HepG2 (cell line): Measurements from ENCODE around the gene DNAAF3. TPM values are rescaled to one million over a fixed set of nuclear protein-coding genes. Genes with fewer than 3 reads are reported as not detected.
A peak's percentile ranks its signal among the peaks of the same experiment; 100 is the strongest.

Source experiments
- BRD4 ChIP-seq: sonication (generic); formaldehyde crosslinking; IDR thresholded peaks from 2 replicates; pipeline ENCODE4 v1.4.0; 2020; ENCODE audit warnings: missing genetic modification reagents
- CEBPB ChIP-seq: IDR thresholded peaks from 2 replicates; pipeline ENCODE4 v1.6.1; 2011; ENCODE audit warnings: low read depth, low read length, improper control_type of control experiment, borderline replicate concordance
- CREM ChIP-seq, 2 experiments: sonication (generic) in 1 of 2; formaldehyde crosslinking in 1 of 2; IDR thresholded peaks; 2 replicates each; pipeline versions ENCODE4 v1.4.0 to v1.6.1; 2016 to 2020; ENCODE audit warnings: antibody characterized with exemption in 1 of 2, mild to moderate bottlenecking in 1 of 2, missing genetic modification reagents in 1 of 2
- ETV5 ChIP-seq: IDR thresholded peaks from 2 replicates; pipeline ENCODE4 v1.6.1; 2018; ENCODE audit warnings: missing biosample characterization, missing genetic modification reagents, inconsistent platforms, borderline replicate concordance
- GTF3A ChIP-seq: sonication (generic); formaldehyde crosslinking; conservative IDR thresholded peaks from 2 replicates; pipeline ENCODE4 v1.4.0; 2020; ENCODE audit warnings: mild to moderate bottlenecking, missing genetic modification reagents
- KAT8 ChIP-seq: IDR thresholded peaks from 2 replicates; pipeline ENCODE4 v1.6.1; 2016; ENCODE audit warnings: missing genetic modification reagents, missing compliant biosample characterization
- KLF11 ChIP-seq: IDR thresholded peaks from 2 replicates; pipeline ENCODE4 v1.6.1; 2016; ENCODE audit warnings: missing compliant biosample characterization
- LCORL ChIP-seq, 2 experiments: fragments of 450-650 bp in 1 of 2; sonication (generic) in 1 of 2; formaldehyde crosslinking in 1 of 2; IDR thresholded peaks; 2 replicates each; pipeline versions ENCODE4 v1.5.0 to v1.6.1; 2017 to 2020; ENCODE audit warnings: antibody characterized with exemption in 1 of 2, missing genetic modification reagents in 1 of 2
- MEIS2 ChIP-seq: sonication (generic); formaldehyde crosslinking; IDR thresholded peaks from 2 replicates; pipeline ENCODE4 v1.9.0; 2021; ENCODE audit warnings: mild to moderate bottlenecking, missing genetic modification reagents
- MIER2 ChIP-seq: IDR thresholded peaks from 2 replicates; pipeline ENCODE4 v1.6.1; 2016; ENCODE audit warnings: missing biosample characterization, missing genetic modification reagents
- NFIC ChIP-seq: IDR thresholded peaks from 2 replicates; pipeline ENCODE4 v1.6.1; 2012; ENCODE audit warnings: mild to moderate bottlenecking, low read length, inconsistent platforms
- NR2C2 ChIP-seq: sonication (generic); formaldehyde crosslinking; IDR thresholded peaks from 2 replicates; pipeline ENCODE4 v1.4.0; 2020; ENCODE audit warnings: missing genetic modification reagents, mild to moderate bottlenecking, moderate library complexity, borderline replicate concordance
- PHF8 ChIP-seq: sonication (generic); formaldehyde crosslinking; IDR thresholded peaks from 2 replicates; pipeline ENCODE4 v1.5.0; 2020; ENCODE audit warnings: missing genetic modification reagents
- SNAPC2 ChIP-seq: sonication (generic); formaldehyde crosslinking; IDR thresholded peaks from 2 replicates; pipeline ENCODE4 v1.8.1; 2022; ENCODE audit warnings: mild to moderate bottlenecking, missing genetic modification reagents
- SRSF4 ChIP-seq: fragments of 200-400 bp; formaldehyde crosslinking; IDR thresholded peaks from one replicate; pipeline ENCODE4 v1.6.1; 2018; ENCODE audit warnings: mild to moderate bottlenecking, low read depth, low read length, moderate library complexity; ENCODE audit not compliant: poor library complexity, severe bottlenecking
- TARDBP ChIP-seq: sonication (generic); formaldehyde crosslinking; IDR thresholded peaks from 2 replicates; pipeline ENCODE4 v1.8.0; 2022; ENCODE audit warnings: mild to moderate bottlenecking, missing genetic modification reagents
- TFAP4 ChIP-seq: sonication (generic); IDR thresholded peaks from 2 replicates; pipeline ENCODE4 v1.6.1; 2016; ENCODE audit warnings: low read depth, borderline replicate concordance
- THAP8 ChIP-seq: sonication (generic); formaldehyde crosslinking; IDR thresholded peaks from 2 replicates; pipeline ENCODE4 v1.5.1; 2020; ENCODE audit warnings: missing genetic modification reagents, mild to moderate bottlenecking, borderline replicate concordance
- ZFP62 ChIP-seq: sonication (generic); formaldehyde crosslinking; IDR thresholded peaks from 2 replicates; pipeline ENCODE4 v1.4.0; 2020; ENCODE audit warnings: missing genetic modification reagents
- ZMYM3 ChIP-seq: sonication (generic); formaldehyde crosslinking; IDR thresholded peaks from 2 replicates; pipeline ENCODE4 v1.5.1; 2020; ENCODE audit warnings: mild to moderate bottlenecking, missing genetic modification reagents
- ZNF224 ChIP-seq: sonication (generic); formaldehyde crosslinking; IDR thresholded peaks from 2 replicates; pipeline ENCODE4 v1.5.0; 2020; ENCODE audit warnings: mild to moderate bottlenecking, missing genetic modification reagents
- ZNF557 ChIP-seq: sonication (generic); formaldehyde crosslinking; IDR thresholded peaks from 2 replicates; pipeline ENCODE4 v1.4.0; 2020; ENCODE audit warnings: missing genetic modification reagents
- ZNF598 ChIP-seq: sonication (generic); formaldehyde crosslinking; IDR thresholded peaks from 2 replicates; pipeline ENCODE4 v1.5.1; 2020; ENCODE audit warnings: mild to moderate bottlenecking, missing genetic modification reagents, borderline replicate concordance
- ZNF781 ChIP-seq: sonication (generic); formaldehyde crosslinking; IDR thresholded peaks from 2 replicates; pipeline ENCODE4 v1.5.1; 2020; ENCODE audit warnings: borderline replicate concordance, mild to moderate bottlenecking, missing genetic modification reagents; ENCODE audit errors: not compliant biosample characterization
- ZNF784 ChIP-seq: sonication (generic); formaldehyde crosslinking; IDR thresholded peaks from 2 replicates; pipeline ENCODE4 v1.5.1; 2020; ENCODE audit warnings: missing genetic modification reagents, mild to moderate bottlenecking, borderline replicate concordance
- polyA plus RNA-seq, 8 experiments: library from polyadenylated mRNA; depleted of rRNA in 3 of 8; stranded (reverse) in 7 of 8; unstranded in 1 of 8; fragments of >200 nt; fragmentation: Illumina TruSeq in 4 of 8; extraction: Trizol in 4 of 8; gene quantifications; 2 replicates each; pipeline versions ENCODE4 v1.2.1 to v1.2.3, GENCODE V29; 2011 to 2016; ENCODE audit warnings: low read depth in 4 of 8, missing spikeins in 1 of 8, mixed read lengths in 1 of 8; ENCODE audit not compliant: insufficient read depth in 1 of 8
- total RNA-seq, 5 experiments: library from RNA; depleted of rRNA; stranded (reverse); fragments of >200 nt; fragmentation: Illumina TruSeq; extraction: Trizol; gene quantifications; 2 replicates each; pipeline ENCODE4 v1.2.3, GENCODE V29; 2016; ENCODE audit warnings: low read depth in 1 of 5
- TF ChIP-seq, protein P1 (sequence below): sonication (generic); formaldehyde crosslinking; IDR thresholded peaks from 2 replicates; pipeline ENCODE4 v1.4.0; 2020; ENCODE audit warnings: missing genetic modification reagents, borderline replicate concordance

The DNAAF3 gene
- total and polyA plus RNA-seq, 2 of the 13 experiments (the other 11 are each of a cell fraction or from before 2014, with no cell fraction given): 0.30 to 0.40 TPM

- TF ChIP-seq THAP8 (CRISPR knock-in tag): no peak
- 0 out of 2 replicates have a peak, but pooled peaks have one; percentile 5 for TF ChIP-seq TARDBP (CRISPR knock-in tag)
- peak; percentile 47; the same call in 1 of the 2 replicates for TF ChIP-seq TFAP4
- no peak for TF ChIP-seq ZNF784
- TF ChIP-seq ZNF557 (CRISPR knock-in tag): no peak
- TF ChIP-seq ZNF598 (CRISPR knock-in tag): no peak
- TF ChIP-seq SNAPC2 (CRISPR knock-in tag): no peak
- no peak for TF ChIP-seq NFIC
- TF ChIP-seq BRD4 (CRISPR knock-in tag): no peak
- no peak for TF ChIP-seq CEBPB
- no peak for TF ChIP-seq PHF8 (CRISPR knock-in tag)
- TF ChIP-seq ZNF224: no peak
- TF ChIP-seq GTF3A (CRISPR knock-in tag): no peak
- peak; percentile 58; the same call in 1 of the 2 replicates for TF ChIP-seq CREM (IDR thresholded peaks at IDR 0.05)
- TF ChIP-seq CREM (CRISPR knock-in tag; IDR thresholded peaks at IDR 0.05): no peak
- TF ChIP-seq KLF11 (CRISPR knock-in tag): no peak
- TF ChIP-seq NR2C2: no peak; the same call in 1 of the 2 replicates
- TF ChIP-seq SRSF4: no peak
- no peak for TF ChIP-seq ZMYM3 (CRISPR knock-in tag)
- no peak for TF ChIP-seq ZNF781 (CRISPR knock-in tag)
- no peak for TF ChIP-seq ZFP62 (CRISPR knock-in tag)
- TF ChIP-seq LCORL (IDR thresholded peaks at IDR 0.05): no peak
- TF ChIP-seq LCORL (CRISPR knock-in tag; IDR thresholded peaks at IDR 0.05): no peak
- TF ChIP-seq ETV5 (CRISPR knock-in tag): peak; percentile 43; the same call in 1 of the 2 replicates
- no peak for TF ChIP-seq KAT8 (CRISPR knock-in tag)
- TF ChIP-seq MIER2 (CRISPR knock-in tag): no peak
- TF ChIP-seq MEIS2 (CRISPR knock-in tag): no peak
- TF ChIP-seq, protein P1, sequence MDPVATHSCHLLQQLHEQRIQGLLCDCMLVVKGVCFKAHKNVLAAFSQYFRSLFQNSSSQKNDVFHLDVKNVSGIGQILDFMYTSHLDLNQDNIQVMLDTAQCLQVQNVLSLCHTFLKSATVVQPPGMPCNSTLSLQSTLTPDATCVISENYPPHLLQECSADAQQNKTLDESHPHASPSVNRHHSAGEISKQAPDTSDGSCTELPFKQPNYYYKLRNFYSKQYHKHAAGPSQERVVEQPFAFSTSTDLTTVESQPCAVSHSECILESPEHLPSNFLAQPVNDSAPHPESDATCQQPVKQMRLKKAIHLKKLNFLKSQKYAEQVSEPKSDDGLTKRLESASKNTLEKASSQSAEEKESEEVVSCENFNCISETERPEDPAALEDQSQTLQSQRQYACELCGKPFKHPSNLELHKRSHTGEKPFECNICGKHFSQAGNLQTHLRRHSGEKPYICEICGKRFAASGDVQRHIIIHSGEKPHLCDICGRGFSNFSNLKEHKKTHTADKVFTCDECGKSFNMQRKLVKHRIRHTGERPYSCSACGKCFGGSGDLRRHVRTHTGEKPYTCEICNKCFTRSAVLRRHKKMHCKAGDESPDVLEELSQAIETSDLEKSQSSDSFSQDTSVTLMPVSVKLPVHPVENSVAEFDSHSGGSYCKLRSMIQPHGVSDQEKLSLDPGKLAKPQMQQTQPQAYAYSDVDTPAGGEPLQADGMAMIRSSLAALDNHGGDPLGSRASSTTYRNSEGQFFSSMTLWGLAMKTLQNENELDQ (CRISPR knock-in tag): no peak
These were observed 12.6 kb upstream of the DNAAF3 start (continued) for GRCh38 chr19:55178781-55179599.
